ENCODE measurements around the gene TMEM174. TPM values are rescaled to one million over a fixed set of nuclear protein-coding genes. Genes with fewer than 3 reads are reported as not detected.
A peak's percentile ranks its signal among the peaks of the same experiment; 100 is the strongest.

The TMEM174 gene
- total RNA-seq, 2 donors from 2014 or later: not detected

GRCh38 chr5:73150876-73151275 is 22.1 kb upstream of the TMEM174 start:
- DNase-seq (ENCODE audit: low spot score in 2 of 2): no peak
- no peak for ATAC-seq
- Mint-ChIP-seq H3K27ac (no peak overlapping the region), H3K9me3 (no peaks in the 10 kb centered on the region), H3K36me3 (peaks cover 0 to 6% of the 10 kb centered on the region in 2 donors)

- ATAC-seq (no peak), DNase-seq (ENCODE audit: low spot score in 2 of 2) (no peak)
- no peak overlapping the region for H3K27ac Mint-ChIP-seq
- H3K36me3 Mint-ChIP-seq: no peaks in the 10 kb centered on the region
- no peaks in the 10 kb centered on the region for H3K9me3 Mint-ChIP-seq
Observed at GRCh38 chr5:73151766-73152410, 21.1 kb upstream of the TMEM174 start.

GRCh38 chr5:73152411-73153388 is 20.3 kb upstream of the TMEM174 start:
- no peak for ATAC-seq
- DNase-seq (ENCODE audit: low spot score in 2 of 2): no peak
- no peak overlapping the region for H3K27ac Mint-ChIP-seq
- H3K36me3 Mint-ChIP-seq: no peaks in the 10 kb centered on the region
- no peaks in the 10 kb centered on the region for H3K9me3 Mint-ChIP-seq

- Mint-ChIP-seq H3K27ac (no peak overlapping the region), H3K36me3 (no peaks in the 10 kb centered on the region), H3K9me3 (no peaks in the 10 kb centered on the region)
- ATAC-seq (no peak), DNase-seq (ENCODE audit: low spot score in 2 of 2) (no peak)
Observed at GRCh38 chr5:73153513-73153912, 19.5 kb upstream of the TMEM174 start.

- Mint-ChIP-seq H3K27ac (no peak overlapping the region), H3K36me3 (no peaks in the 10 kb centered on the region), H3K9me3 (no peaks in the 10 kb centered on the region)
- DNase-seq (ENCODE audit: low spot score in 2 of 2): no peak
- ATAC-seq: peak in 1 of 2 donors; percentile 38
Observed at GRCh38 chr5:73154208-73155006, 18.6 kb upstream of the TMEM174 start.

GRCh38 chr5:73155271-73156222 is 17.4 kb upstream of the TMEM174 start:
- no peak for ATAC-seq
- DNase-seq (ENCODE audit: low spot score in 2 of 2): no peak
- Mint-ChIP-seq H3K9me3 (no peaks in the 10 kb centered on the region), H3K36me3 (no peaks in the 10 kb centered on the region), H3K27ac (no peak overlapping the region)

- DNase-seq (ENCODE audit: low spot score in 2 of 2): no peak
- ATAC-seq: no peak
- Mint-ChIP-seq H3K27ac (no peak overlapping the region), H3K36me3 (no peaks in the 10 kb centered on the region), H3K9me3 (no peaks in the 10 kb centered on the region)
Observed at GRCh38 chr5:73157414-73158303, 15.3 kb upstream of the TMEM174 start.

- no peak for ATAC-seq
- no peak overlapping the region for H3K27ac Mint-ChIP-seq
- no peaks in the 10 kb centered on the region for H3K9me3 Mint-ChIP-seq
- no peaks in the 10 kb centered on the region for H3K36me3 Mint-ChIP-seq
- no peak for DNase-seq (ENCODE audit: low spot score in 2 of 2)
Observed at GRCh38 chr5:73158313-73158712, 14.7 kb upstream of the TMEM174 start.

GRCh38 chr5:73160239-73160671 is 12.7 kb upstream of the TMEM174 start:
- DNase-seq (ENCODE audit: low spot score in 2 of 2): peak in 1 of 2 donors; percentile 68
- peak; percentile 94 to 97 for ATAC-seq
- Mint-ChIP-seq H3K9me3 (no peaks in the 10 kb centered on the region), H3K27ac (peak overlapping the region; percentile 5 to 58), H3K36me3 (no peaks in the 10 kb centered on the region)

- DNase-seq (ENCODE audit: low spot score in 2 of 2): peak in 1 of 2 donors; percentile 18
- peak in 1 of 2 donors; percentile 35 for ATAC-seq
- H3K36me3 Mint-ChIP-seq: peaks cover 0 to 5% of the 10 kb centered on the region in 2 donors
- no peaks in the 10 kb centered on the region for H3K9me3 Mint-ChIP-seq
- no peak overlapping the region for H3K27ac Mint-ChIP-seq
Observed at GRCh38 chr5:73170522-73170921, 2.5 kb upstream of the TMEM174 start.

GRCh38 chr5:73171495-73171894 is 1.5 kb upstream of the TMEM174 start:
- Mint-ChIP-seq H3K9me3 (no peaks in the 10 kb centered on the region), H3K36me3 (peaks cover 0 to 5% of the 10 kb centered on the region in 2 donors), H3K27ac (no peak overlapping the region)
- no peak for ATAC-seq
- no peak for DNase-seq (ENCODE audit: low spot score in 2 of 2)

- DNase-seq (ENCODE audit: low spot score in 2 of 2): no peak
- Mint-ChIP-seq H3K27ac (no peak overlapping the region), H3K36me3 (peaks cover 0 to 11% of the 10 kb centered on the region in 2 donors), H3K9me3 (no peaks in the 10 kb centered on the region)
- ATAC-seq: no peak
Observed at GRCh38 chr5:73174100-73174815, 1.3 kb downstream of the TMEM174 start.

- Mint-ChIP-seq H3K36me3 (peaks cover 0 to 11% of the 10 kb centered on the region in 2 donors), H3K9me3 (no peaks in the 10 kb centered on the region), H3K27ac (no peak overlapping the region)
- ATAC-seq (no peak), DNase-seq (ENCODE audit: low spot score in 2 of 2) (no peak)
Observed at GRCh38 chr5:73176250-73176649, 3.3 kb downstream of the TMEM174 start.

- H3K27ac Mint-ChIP-seq: no peak overlapping the region
- no peaks in the 10 kb centered on the region for H3K9me3 Mint-ChIP-seq
- H3K36me3 Mint-ChIP-seq: peaks cover 0 to 14% of the 10 kb centered on the region in 2 donors
- DNase-seq (ENCODE audit: low spot score in 2 of 2) (no peak), ATAC-seq (peak in 1 of 2 donors; percentile 40)
Observed at GRCh38 chr5:73178265-73178664, 5.3 kb downstream of the TMEM174 start.
